Ovary (tissue), 3 donors: ENCODE data around the gene GRIPAP1.

ENCODE experiments used
- CTCF ChIP-seq, 3 donors: fragments of 450-650 bp in 2 of 3; fragments of 200-600 bp in 1 of 3; IDR thresholded peaks; one replicate each; pipeline versions ENCODE4 v1.5.1 to v1.8.0; 2016 to 2022; ENCODE audit warnings: antibody characterized with exemption in 3 of 3, mild to moderate bottlenecking in 1 of 3
- EP300 ChIP-seq: sonication (generic); formaldehyde crosslinking; IDR thresholded peaks from one replicate; pipeline ENCODE4 v1.6.1; 2017; ENCODE audit warnings: antibody characterized with exemption
- donor health status: DM: no; HTN: no; CAD: no.

GRCh38 chrX:49002091-49002935 lies at the start of gene GRIPAP1:
- TF ChIP-seq EP300 (no peak), CTCF (IDR thresholded peaks at IDR 0.05) (no peak)
